ENCODE results near the gene ADAP1. TPM values are rescaled to one million over a fixed set of nuclear protein-coding genes. Genes with fewer than 3 reads are reported as not detected.

Gene ADAP1
- total and polyA plus RNA-seq, 2 of the 13 experiments (the other 11 are each of a cell fraction or from before 2014, with no cell fraction given) = 10.5 to 24.6 TPM

GRCh38 chr7:918118-918425 is 36.4 kb downstream of the ADAP1 start:
- H4K20me1 ChIP-seq (ENCODE audit: insufficient read depth, low read length) = no peaks in the 10 kb centered on the region
- no peak overlapping the region for H3K9ac ChIP-seq (ENCODE audit: insufficient read depth, low read depth, low read length)
- WGBS (ENCODE audit: low lambda C conversion rate) = 96% methylated on average over 9 of the region's 9 CpGs
- no peaks in the 10 kb centered on the region for H3K27me3 ChIP-seq (ENCODE audit: control insufficient read depth in 1 of 2, insufficient read depth in 2 of 2, low read length in 2 of 2)
- no peaks in the 10 kb centered on the region for H3K9me3 ChIP-seq (ENCODE audit: low read length)
- H2AFZ ChIP-seq (ENCODE audit: low read length) = no peak overlapping the region
- in situ Hi-C loops (cut with HindIII; ENCODE audit: extremely low pct_ligation_motif_present, low pct_unique_long_range_greater_than_20kb) = no loop called here
- ATAC-seq (no peak), DNase-seq (ENCODE audit: low spot score) (no peak), FAIRE-seq (no peak)
- H3K27ac ChIP-seq (ENCODE audit: extremely low read length, insufficient read depth, low read length) = no peak overlapping the region
- H3K4me1 ChIP-seq (ENCODE audit: insufficient read depth, low read length) = peaks cover 4% of the 10 kb centered on the region; the same call in 1 of the 2 replicates
- ChIA-PET CTCF (ENCODE audit: low intra/inter-chr PET ratio, low total read pairs) (no interaction called here), POLR2A (no interaction called here)
- H3K79me2 ChIP-seq (ENCODE audit: insufficient read depth, low read length) = no peaks in the 10 kb centered on the region
- TF ChIP-seq TBL1XR1 (IDR thresholded peaks at IDR 0.05; ENCODE audit: borderline replicate concordance, low read length, partially characterized antibody) (no peak), IRF9 (CRISPR knock-in tag; IDR thresholded peaks at IDR 0.05; ENCODE audit: borderline replicate concordance) (no peak), ZFP36 (IDR thresholded peaks at IDR 0.05; ENCODE audit: borderline replicate concordance, low read depth, low read length, partially characterized antibody) (no peak), ZNF10 (CRISPR knock-in tag; IDR thresholded peaks at IDR 0.05; ENCODE audit: borderline replicate concordance, low read depth) (no peak), DDIT3 (CRISPR knock-in tag; IDR thresholded peaks at IDR 0.05) (no peak), ZNF749 (CRISPR knock-in tag; IDR thresholded peaks at IDR 0.05; ENCODE audit: borderline replicate concordance) (no peak), HNRNPH1 (optimal IDR thresholded peaks at IDR 0.05; ENCODE audit: low read depth, low read length) (no peak), TAF15 (IDR thresholded peaks at IDR 0.05; ENCODE audit: low read depth, low read length, poor library complexity, severe bottlenecking) (no peak), ZNF143 (CRISPR knock-in tag; IDR thresholded peaks at IDR 0.05) (no peak), ZNF383 (CRISPR knock-in tag; IDR thresholded peaks at IDR 0.05; ENCODE audit: borderline replicate concordance) (no peak), MAFK (conservative IDR thresholded peaks at IDR 0.05 in 1 of 2, IDR thresholded peaks at IDR 0.05 in 1 of 2; ENCODE audit: low read length in 2 of 2) (no peak), FOXO4 (CRISPR knock-in tag; conservative IDR thresholded peaks at IDR 0.05) (no peak), ETS1 (CRISPR knock-in tag; IDR thresholded peaks at IDR 0.05) (no peak), PRMT3 (CRISPR knock-in tag; IDR thresholded peaks at IDR 0.05; ENCODE audit: borderline replicate concordance, low read depth) (no peak), KLF15 (CRISPR knock-in tag; IDR thresholded peaks at IDR 0.05; ENCODE audit: borderline replicate concordance) (no peak)
- no peak overlapping the region for H3K4me2 ChIP-seq (ENCODE audit: low read depth, low read length)
- intact Hi-C loops (cut with micrococcal nuclease; ENCODE audit: unreplicated experiment) = no loop called here
- H3K4me3 ChIP-seq (replicated peaks in 1 of 3; ENCODE audit: insufficient read depth in 1 of 3, low read depth in 2 of 3, low read length in 3 of 3) = no peak overlapping the region
- no peaks in the 10 kb centered on the region for H3K36me3 ChIP-seq (replicated peaks in 1 of 2; ENCODE audit: control insufficient read depth in 1 of 2, insufficient read depth in 2 of 2, low read length in 2 of 2)
- no TSS peak for BruUV-seq (replicated peaks)
